GM19193 (cell line): ENCODE measurements around the gene WDR55.

ENCODE experiments used
- POLR2A ChIP-seq: IDR thresholded peaks from 4 replicates; pipeline ENCODE4 v1.6.1; 2011; ENCODE audit not compliant: insufficient read depth, insufficient read length; ENCODE audit errors: extremely low read depth

Gene WDR55

DNA sequence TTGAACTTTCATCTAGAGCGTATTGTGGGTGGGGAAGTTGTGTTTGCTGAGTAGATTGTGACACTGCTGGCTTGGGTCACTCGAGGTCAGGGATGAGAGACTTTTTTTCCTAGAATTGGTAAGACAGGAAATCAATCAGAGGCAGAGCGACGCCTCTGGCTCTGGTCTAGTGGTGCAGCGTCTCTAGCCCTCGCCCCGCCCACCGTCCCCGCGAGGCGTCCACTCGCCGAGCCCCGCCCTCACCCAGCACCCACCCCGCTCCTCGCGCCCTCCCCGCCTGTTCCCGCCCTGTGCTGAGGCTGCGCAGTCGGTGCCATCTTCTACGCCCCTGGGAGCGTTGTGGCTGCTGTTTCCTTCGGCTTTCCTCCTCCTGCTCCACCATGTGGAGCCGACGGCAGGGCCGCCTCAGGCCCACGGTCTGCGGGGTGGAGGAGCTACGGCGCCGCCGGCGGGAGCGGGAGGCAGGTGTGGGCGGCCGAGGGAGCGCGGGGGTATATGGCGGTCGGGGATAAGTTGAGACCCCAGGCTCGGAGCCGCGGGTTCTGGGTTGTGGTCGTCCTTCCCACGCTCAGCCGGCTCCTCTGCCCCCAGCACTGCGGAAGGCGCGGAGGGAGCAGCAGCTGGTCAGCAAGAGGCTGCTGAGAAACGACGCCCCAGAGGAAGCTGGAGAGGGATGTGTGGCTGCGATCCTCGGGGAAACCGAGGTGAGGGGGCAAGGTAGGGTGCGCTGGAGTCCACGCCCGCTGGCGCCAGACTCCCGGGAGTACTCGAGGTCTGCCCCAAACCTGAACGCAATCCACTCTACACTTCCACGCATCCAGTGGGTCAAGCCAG, 25.3 kb upstream of the WDR55 start, which contains the start of gene TMCO6:
TMCO6 (plus strand) TSS at position 304 of the 834 bp plus-strand sequence; CDS start at position 381, 77 bp downstream.
- TF ChIP-seq POLR2A, result peak; percentile 82

DNA sequence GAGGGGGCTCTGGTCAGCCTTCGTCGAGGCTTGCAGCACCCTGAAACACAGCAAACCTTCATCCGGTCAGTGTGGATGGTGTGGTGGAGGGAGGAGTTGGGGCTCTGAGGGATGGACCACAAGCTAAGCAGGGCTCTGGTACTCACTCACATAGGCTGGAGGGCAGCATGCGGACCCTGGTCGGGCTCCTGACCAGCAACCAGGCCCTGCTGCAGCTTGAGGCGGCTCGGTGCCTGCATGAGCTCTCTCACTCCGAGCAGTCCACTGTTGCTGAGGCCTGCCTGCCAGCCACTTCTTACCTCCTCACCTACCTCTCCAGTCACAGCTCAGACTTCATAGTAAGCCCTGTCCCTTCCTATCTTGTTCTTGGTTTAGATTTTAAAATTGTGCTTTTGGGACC, 23.0 kb upstream of the WDR55 start:
- no peak for TF ChIP-seq POLR2A

DNA sequence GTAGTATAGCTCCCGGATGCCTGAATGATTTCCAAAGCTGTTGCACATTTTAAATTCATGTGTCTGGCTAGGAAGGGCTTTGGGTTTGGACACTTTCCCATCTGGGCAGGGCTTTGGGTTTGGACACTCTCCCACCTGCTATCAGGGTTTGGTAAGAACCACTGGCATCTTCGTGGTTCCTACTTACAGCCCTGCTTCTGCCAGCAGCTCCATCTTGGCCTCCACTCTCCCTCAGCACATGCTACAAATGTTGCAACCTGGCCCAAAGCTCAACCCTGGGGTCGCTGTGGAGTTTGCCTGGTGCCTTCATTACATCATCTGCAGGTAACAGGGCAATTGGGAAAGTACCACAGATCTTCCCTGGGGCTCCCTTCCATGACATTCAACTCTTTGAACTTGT, 22.0 kb upstream of the WDR55 start:
- no peak for TF ChIP-seq POLR2A

DNA sequence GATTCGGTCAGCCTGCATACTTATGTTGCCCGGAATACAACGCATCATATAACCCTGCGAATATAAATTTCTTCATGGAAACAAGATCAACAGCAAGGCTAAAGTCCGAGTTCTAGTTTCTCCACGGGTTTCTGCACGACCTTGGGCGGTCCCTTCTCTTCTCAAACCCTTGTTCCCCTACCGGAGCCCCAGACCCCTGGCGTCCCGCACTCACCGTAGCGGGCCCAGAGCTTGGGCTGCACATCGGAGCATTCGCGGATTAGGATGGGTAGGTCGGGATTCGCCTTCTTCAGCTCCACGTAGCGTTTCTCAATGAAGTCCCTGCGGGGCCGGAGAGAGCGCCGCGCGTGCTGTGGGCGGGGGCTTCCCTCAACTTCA, 17.7 kb upstream of the WDR55 start:
- no peak for TF ChIP-seq POLR2A

DNA sequence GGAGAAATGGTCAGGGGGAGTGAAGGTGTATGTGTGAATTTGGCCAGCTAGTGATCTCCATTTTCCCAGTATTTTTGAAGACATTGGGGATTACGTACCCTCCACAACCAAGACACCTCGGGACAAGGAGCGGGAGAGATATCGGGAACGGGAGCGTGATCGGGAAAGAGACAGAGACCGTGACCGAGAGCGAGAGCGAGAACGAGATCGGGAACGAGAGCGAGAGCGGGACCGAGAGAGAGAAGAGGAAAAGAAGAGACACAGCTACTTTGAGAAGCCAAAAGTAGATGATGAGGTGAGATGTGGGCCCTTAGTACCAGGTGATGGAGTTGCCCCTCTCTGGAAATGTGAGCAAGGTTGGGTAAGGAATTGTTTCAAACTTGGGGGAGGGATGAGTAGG, 5.8 kb upstream of the WDR55 start:
- no peak for TF ChIP-seq POLR2A

DNA sequence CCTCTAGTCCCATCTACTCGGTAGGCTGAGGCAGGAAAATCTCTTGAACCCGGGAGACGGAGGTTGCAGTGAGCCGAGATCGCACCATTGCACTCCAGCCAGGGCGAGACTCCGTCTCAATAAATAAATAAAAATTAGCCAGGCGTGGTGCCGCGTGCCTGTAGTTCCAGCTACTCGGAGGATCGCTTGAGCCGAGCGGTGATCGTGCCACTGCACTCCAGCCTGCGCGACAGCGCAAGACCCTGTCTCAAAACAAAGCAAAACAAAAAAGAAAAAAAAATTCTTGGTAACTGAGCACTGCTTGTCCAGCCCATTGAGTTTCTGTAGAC, 710 bp upstream of the WDR55 start:
- no peak for TF ChIP-seq POLR2A

DNA sequence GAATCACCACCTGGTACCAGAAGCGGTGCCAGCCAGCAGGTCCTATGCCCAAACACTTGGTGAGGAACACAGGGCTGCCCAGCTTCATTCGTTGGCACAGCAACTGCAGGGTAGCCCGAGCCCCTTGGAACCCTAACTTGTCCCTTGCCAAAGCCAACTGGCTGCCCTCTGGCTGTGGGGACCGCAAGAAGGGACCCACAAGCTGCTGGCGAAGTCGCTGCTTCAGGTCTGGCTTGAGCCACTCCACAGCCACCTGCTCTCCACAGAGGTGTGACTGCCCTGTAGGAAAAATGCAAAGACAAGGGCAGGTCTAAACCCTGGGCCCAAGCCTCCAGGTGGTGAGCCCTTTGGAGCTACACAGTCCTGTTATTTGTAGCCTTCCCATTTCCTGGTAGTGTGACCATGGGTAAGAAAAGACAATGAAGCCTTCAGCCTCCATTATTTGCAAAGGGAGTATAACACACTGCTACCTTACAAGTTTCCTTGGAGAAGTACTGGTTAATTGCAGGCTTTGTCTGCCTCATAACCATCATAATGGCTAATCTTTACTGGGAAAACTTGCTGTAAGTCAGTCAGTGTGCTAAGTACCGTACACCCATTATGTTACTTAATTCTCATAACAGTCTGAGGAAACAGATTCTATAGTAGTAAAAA, 6.9 kb downstream of the WDR55 start:
- no peak for TF ChIP-seq POLR2A

DNA sequence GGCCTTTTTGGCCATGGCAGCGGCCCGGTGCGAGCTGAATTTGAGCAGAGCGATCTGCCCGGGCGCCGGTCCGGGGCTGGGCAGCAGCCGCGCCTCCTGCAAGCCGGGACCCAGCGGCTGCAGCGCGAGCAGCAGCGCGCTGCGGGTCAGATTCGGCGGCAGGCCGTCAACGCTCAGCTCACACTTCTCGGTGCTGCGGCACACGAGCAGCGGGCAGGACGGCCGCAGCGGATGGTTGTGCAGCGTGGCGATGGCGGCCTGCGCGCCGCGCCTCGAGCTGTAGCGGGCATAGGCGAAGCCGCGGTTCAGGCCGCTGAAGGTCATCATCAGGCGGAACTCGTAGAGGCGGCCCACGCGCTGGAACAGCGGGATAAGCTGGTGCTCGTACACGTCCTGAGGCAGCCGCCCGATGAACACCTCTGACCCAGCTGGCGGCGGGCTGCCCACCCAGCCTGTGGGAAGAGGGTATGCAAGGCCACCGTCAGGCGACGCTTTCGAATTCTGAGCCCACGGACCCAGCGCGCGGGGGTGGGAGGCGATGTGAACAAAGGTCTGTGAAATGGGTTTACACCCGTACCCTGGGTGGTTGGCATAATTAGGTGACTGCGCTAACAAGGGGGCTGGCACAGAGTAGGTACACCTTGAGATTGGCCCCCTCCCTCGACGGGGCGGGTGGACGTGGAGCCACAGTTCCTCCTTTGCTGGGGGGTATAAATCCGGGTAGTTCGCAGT, 7.9 kb downstream of the WDR55 start:
- peak; percentile 17 for TF ChIP-seq POLR2A

DNA sequence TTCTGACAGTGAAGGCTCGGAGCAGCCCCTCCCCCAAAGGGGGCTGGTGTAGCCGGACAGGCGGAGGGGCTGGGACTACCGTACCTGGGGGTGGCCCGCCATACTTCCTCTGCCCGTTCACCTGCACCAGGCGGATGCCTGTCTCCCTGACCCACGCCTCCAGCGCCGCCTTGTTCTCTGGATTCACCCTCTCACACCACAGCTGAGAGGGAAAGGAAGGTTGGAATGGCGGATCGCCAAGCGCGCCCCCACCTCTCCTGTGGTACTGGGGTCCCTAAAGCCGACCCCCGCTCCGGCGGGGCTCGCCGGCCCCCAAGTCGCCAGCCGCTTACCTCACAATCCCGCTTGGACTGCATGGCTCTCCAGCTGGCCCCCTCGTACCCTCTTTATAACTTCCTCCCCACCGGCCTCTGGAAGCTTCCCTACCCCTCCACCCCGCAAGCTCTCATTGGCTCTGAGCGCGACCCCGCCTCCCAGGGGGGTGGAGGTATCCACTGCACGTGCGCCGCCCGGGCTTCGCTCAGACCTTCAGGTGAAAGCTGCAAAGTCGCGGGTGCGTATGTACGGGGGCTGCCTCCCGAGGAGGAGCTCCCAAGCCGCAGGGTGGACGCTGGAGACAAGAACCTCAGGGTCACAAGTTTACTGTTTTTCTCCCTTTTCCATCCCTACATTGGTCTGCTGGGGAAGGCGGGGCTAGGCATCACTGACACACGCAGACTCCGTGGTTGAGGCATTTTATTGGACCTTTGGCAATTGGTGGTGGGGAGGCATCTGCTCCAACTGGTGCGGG, 8.7 kb downstream of the WDR55 start, which contains the start of gene DND1:
DND1 (minus strand) TSS at position 390 of the 790 bp plus-strand sequence; CDS start at position 356, 34 bp downstream.
- no peak for TF ChIP-seq POLR2A

DNA sequence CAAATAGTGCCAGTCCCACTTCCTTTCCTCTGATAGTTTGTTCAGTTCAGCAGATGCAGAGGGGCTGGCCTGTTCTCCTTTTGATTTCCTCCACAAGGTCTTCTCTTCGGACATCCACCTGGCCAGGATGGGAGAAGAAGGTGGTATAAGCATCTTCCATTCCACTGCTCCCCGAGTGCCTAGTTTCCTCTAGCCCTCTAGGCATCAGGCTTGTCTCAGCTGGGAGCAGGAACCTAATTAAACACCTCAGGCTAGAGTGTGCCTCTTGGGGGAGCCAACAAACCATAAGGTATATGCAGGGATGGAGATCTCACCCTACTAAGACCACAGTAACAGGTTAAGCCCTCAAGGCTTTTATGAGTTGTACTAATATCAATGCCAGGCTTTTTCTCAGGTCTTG, 9.5 kb downstream of the WDR55 start:
- no peak for TF ChIP-seq POLR2A

DNA sequence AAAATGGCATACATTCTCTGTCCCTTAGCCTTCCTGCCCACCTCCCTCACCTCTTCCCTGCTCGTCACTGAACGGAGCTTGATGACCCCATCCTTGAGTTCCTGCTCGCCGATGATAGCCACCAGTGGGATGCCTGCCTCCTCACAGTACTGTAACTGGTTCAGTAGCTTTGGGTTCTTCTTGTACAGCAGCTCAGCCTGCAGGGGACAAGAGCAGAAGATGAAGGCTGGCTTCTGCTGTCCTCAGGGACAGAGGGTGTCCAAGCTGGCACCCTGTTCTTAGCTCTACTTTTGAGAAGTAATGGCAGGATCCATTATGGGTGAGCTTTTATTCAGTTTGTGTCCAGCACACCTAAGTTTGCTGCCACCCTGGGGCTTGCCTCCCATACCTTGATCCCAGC, 9.9 kb downstream of the WDR55 start:
- no peak for TF ChIP-seq POLR2A

DNA sequence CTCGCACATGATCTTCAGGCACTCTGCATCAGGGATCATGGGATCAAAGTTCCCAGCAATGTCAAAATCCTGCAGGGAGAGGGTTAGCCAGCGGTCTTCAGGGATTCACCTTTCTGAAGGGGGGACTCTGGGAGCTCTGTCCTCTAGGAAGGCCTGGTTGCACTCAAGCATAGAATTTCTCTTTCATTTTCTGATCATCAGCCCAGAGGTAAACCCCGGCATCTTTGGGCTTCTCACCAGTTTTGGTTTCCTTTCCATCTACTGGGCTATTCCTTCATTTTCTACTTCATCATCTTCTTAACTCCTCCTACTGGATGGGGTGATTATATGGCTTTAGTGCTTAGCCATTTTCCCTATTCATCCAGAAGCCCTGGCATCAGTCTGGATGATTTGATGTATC, 13.2 kb downstream of the WDR55 start:
- TF ChIP-seq POLR2A, result no peak

DNA sequence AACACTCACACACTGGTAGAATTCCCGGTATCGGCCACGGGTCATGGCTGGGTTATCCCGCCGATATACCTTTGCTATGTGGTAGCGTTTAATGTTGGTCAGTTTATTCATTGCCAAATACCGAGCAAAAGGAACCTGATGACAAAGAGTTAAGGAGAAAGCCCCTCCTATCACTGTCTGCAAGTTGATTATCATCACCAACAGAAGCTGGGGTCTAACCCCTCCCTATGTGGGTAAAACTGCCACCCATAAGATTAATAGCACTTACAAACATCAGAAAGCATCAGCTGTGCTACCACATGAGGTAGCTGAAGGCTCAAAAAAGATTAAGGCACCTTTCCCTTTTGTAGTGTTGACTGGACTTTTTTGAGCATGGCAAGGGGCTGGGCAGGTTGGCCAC, 14.3 kb downstream of the WDR55 start:
- no peak for TF ChIP-seq POLR2A

DNA sequence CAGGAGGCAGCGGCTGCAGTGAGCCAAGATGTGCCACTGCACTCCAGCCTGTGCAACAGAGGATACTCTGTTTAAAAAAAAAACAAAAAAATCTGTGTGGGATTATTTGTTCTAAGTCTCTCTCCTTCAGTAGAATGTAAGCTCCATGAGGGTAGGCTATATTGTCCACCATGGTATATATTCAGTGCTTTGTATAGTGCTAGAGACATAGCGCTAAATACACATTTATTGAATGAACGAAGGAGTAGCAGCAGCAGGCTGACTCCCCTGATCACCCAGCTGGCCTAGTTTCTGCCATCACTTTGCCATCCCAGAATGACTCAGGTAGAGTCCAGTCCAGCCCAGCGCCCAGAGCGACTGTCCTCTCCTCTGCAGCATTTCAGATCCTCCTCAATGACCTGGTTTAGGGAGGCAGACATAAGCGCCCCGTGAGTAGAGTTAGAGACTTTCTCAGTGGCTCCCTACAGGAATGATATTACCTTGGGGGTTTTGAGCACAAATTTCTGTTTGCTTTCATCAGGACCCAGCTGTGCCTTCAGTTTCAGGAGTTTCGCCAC, 25.8 kb downstream of the WDR55 start:
- no peak for TF ChIP-seq POLR2A
